Amygdala (tissue), 56 donors: Measurements from ENCODE around the gene CTBP2.
A peak's percentile ranks its signal among the peaks of the same experiment; 100 is the strongest.
"Not testable (repeated sequence)": the region's sequence is repeated elsewhere in the genome, so short reads cannot be mapped to it uniquely, and the experiment has no call there.

ENCODE experiments used
- DNase-seq, 56 donors: peaks; one replicate each; lab custom pipeline; 2025; lab: John Stamatoyannopoulos, UW

Gene CTBP2

DNA sequence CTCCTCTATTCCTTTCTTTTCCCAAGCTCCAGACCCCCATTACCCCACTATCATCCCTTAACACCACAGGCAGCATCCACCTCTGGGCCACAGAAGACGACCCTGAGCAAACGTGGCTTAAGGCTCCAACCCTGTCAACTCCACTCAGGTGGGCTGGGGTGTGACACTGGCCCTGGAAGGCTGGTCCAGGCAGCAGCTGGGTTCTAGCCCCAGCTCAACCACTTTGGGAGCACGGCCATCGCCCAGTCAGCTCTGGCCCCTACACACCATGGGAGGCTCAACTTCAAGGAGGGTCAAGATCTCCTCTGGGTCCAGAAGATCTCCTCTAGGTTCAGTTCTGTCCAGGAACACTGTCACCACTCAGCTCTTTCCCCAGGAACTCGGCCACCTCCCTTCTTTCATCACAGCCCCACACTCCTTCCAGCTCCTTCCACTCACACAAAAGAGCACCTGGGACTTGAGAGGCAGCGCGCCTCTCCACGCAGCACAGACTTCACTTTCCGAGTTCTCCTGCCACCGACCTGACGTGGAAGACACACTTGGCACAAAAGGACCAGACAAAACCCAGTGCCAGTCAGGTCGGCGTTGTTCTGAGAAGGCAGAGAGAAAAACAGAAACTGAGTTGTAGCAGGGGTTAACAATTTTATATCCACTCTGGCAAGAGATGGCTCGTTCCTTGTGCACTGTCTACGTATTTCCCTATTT is 84.1 kb downstream of the CTBP2 start:
- DNase-seq: no peak

DNA sequence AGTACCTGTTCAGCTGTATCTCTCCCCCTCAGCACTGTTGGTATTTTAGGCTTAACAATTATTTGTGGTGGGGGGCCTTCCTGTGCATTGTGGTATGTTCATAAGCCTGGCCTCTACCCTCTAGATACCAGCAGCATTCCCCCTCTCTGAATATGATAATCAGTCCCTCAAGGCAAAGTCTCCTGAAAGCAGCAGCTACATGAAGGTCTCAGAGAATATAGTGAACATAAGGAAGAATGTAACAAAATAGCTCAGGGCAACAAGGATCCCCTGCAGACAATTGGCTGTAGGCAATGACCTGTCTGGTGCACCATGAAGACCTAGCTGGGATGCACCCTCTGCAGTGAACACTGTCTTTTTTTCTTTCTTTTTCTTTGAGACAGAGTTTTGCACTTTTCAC is 86.4 kb downstream of the CTBP2 start:
- no peak for DNase-seq

DNA sequence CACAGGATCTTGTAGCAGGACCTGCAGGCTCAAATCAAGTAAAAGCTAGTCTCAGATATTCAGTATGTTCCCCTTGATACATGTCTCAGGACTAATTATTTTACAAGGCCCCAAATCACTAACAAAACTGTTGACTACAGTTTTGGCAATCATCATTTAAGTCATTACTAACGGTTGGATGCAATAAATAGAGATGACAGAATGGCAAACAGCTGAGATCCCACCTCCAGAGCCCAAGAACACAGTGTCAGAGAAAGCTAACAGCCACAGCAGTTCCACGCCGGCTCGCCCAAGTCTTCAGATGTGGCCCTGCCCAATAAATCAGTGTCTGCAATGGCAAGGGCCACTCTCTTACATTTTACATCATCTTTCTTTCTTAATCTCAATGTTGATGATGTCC is 87.6 kb downstream of the CTBP2 start:
- no peak for DNase-seq

DNA sequence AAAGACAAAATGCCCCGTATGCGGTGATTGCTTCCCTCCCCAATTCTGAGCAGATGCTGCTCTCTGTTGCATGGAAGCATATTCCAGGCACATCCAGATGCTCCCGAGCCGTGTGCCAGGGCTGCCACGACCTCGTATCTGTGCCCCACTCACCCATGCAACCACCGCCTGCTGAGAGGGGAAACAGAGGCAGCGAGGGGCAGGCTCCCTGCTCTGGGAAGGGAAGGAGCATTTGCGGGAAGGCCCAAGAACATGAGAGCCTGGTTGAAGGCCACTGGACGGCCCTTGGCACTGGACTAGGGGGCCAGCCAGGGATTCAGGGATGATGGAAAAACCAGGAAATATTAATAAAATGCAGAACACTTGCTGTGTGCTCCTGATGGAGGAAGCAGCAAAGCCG is 89.4 kb downstream of the CTBP2 start:
- DNase-seq: no peak

DNA sequence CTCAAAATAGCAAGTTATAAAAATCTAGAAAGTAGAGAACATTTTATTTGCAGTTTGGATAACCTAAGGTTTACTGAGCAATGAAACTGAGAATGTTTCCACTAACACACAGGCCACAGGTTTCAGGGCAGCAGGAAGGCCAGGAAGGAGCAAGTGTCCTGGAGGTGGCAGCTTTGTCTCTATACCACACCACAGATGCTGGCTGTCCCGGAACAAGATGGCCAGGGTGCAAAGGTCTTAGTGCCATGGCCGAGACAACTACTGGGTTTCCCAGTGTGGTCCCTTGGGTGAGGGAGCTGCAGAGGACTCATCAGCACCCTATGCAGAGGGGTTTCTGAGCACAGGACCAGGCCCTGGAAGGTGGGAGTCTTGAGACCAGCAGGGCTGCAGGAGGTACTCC is 92.0 kb downstream of the CTBP2 start:
- DNase-seq: no peak

DNA sequence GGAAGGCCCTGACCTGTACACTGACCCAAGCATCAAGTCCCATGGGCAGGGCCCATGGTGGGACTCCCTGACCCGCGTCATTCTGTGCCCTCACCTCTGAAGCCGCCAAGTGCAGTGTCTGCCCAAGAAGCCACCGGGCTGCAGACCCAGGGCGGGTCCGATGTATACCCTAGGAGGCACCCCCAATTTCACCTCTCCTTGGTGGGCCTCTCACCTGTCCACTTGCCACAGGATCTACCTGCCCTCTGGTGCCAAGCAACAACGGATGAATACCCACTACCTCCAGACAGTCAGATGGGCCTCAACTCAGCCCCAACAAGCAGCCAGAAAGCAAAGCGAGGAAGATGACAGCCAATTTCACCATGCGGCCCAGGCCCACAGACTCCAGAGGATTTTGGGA is 92.6 kb downstream of the CTBP2 start:
- no peak for DNase-seq

DNA sequence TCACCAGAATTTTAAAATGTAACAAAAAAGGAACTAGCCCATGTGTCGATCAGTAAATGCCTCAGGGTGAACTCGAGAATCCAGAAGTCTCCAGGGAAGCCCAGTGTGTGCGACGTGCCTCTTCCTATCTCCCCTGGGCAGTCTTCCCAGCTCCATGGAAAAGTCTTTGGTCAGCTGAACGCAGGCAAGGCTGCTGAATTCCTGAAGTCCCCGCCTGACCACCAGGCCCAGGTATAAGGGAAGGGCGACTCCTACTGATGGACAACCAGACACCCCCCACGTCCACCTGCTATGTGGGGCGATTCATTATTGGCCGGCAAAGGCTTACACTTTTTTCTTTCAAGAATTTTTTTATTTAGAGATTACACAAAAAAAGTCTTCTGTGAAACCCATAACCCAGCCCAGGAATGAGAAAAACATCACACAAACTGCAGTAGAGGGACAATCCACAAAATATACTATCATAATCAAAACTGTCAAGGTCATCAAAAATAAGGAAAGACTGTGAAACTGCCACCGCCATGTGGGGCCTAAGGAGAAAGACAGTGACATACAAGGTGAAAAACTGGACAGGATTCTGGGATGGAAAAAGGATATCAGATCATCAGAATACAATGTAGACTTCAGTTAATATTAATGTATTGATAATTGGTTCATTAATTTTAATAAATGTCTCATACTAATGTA is 93.5 kb downstream of the CTBP2 start:
- DNase-seq: no peak

DNA sequence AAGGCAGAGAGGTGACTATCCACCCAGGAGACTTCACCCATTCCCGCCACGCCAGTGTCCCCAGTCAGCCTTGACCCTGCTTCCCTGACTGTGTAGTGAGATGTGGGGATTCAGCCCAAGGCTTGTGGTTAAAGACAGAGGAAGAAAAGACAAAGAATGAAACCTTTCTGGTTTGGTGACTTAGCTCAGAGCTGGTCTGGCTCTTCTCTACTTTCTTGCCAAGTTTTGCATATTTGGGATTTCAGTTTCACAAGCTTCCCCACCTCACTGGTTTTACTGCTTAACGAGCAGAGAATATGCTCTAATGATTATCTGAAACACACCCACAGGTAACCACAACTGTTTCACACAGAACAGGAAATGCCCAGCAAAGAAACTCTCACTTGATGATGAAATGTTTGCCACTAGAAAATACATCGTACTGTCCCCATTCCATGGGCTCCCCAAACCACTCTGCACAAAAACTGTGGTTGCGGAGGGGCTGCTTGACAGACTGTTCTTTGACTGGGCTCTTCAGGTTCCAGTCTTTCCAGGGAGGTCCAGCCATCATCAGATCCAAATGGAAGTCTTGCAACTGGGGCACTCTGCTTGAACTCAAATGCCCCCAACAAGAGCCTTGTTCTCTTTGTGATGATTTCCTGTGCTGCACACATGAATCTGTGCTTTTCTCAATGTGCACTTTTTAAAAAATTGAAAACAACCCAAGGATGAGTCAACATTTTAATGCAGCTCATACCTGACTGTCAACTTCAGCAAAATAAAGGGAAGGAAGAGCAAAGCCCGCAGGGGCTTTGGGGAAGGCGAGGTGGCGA is 95.5 kb downstream of the CTBP2 start:
- peak in 2 of 56 donors; percentile 7 to 8 for DNase-seq

DNA sequence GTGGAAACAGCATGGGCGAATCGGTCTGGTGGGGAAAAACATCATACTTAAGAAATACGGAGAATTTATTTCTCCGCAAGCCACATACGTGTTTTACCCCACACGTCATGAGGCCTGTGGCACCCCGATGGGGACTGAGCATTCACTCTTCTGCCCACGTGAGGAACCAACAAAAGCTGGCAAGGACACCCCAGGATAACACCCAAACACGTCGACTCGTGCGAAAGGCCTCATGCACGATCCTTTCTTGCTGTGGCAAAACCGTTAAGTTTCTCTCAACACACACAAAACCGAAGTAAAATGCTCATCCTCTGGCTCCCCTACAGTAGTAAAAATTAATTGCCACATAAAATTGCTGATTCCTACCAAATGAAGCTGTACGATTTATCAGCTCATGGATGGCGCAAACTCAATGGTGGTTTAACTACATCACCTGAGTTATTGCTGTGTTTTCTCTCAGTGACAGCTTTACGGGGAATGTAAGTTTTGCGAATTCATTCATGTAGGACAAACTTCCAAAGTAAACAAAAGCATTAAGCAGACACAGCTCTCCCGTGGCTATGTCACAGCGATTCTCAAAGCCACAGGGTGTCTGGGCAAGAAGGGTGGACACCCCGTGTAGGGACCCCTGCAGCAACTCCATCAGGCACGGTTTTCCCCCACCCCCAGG is 97.0 kb downstream of the CTBP2 start:
- no peak for DNase-seq

DNA sequence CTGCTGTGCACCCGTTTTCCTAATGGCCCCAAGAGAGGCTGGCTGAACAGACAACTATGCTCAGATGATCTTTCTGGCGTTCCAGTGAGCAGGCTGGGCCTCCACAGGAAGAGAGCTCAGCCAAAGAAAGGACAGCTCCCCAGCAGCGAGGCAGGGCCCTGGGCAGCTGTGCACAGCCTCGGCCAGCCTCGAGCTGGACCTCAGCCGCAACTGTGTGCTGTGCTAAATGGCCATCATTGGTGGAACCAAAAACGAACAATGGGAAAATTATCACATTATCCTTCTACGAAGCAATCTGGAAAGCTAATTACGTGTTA is 97.5 kb downstream of the CTBP2 start:
- DNase-seq: peak in 30 of 56 donors; percentile 5 to 76 (median 31)

DNA sequence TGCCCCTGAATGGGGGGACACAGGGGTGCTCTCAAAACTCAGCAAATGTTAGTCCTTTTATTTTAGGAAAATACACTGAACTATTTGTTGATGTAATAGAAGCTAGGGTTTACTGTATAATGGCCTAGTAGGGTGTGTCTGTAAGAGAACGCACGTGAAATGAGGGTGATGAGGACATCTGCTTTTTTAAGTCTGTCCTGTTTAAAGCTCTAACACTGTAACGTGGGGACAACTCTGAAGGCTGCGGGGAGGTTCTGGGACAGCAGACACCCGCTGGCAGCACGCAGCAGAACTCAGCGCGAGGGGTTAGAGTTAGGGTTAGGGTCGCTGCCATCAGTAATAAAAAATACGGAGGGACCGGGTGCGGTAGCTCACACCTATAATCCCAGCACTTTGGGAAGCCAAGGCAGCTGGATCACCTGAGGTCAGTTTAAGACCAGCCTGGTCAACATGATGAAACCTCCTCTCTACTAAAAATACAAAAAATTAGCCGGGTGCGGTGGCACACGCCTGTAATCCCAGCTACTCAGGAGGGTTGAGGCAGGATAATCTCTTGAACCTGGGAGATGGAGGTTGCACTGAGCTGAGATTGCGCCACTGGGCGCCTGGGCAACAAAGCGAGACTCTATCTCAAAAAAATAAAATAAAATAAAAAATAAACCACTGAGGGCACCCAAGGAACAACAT is 98.0 kb downstream of the CTBP2 start:
- no peak for DNase-seq

DNA sequence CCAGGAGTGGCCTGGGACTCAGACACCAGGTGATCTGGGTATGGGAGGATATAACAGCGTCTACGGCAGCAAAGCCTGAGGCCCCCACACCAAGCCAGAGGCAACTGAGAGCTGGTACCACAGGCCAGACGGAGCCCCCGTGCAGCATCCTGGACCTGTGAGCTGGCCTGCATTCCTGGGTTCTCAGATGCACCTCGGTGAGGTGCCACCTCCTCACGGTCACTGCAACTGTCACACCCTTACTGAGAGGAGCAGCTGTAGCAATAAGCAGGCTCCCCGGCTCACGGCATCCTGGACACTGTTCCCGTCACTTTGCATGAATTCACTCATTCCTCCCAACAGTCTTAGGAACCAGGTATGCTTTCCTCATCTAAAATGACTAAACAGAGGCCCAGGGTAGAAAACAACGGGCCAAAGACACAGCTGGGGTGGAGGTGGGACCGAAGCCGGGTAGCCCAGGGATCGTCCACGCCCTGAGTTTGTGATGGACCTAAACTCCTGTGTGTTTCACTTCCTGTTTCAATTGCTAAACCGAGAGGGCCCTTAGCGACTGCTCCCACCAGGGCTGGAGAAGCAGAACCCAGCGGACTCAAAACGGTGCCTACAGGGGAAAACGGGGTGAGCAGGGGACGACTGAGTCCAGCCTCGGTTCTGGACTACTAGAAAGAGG is 98.7 kb downstream of the CTBP2 start:
- peak in 4 of 56 donors; percentile 10 to 29 (median 18) for DNase-seq

DNA sequence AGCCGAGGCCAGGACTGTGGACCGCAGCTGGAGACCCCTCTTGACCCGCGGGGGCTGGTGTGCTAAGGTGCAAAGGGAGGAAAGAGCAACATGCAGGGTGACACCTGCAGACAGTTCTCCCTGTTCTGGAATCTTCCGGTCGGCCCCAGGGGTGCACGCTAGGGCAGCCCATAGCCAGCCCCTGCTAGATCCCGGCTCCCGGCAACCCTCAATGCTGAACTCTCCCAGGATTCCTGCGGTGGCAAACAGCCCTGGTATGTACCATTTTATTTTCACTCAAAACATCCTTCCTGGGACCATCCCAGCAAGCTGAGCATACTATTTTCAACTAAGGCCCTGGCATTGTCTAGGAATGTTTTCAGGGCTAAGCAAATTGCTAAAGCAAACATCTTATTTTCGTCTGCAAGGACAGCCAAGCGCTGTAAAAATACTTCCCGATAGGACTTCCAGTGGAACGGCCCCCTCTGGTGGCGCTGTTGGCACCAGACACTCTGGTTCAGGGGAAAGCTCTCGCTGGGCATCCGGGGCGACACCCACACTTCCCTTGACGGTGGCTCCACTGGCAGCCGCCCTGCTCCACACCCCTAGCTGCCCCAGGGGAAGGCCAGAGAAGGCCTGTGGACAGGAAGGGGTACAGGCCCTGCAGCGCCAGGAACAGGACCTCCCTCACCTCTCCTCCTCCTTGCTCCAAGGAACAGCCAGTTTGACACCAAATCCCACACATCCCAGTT is 99.4 kb downstream of the CTBP2 start:
- peak in 55 of 56 donors; percentile 24 to 90 (median 72) for DNase-seq

DNA sequence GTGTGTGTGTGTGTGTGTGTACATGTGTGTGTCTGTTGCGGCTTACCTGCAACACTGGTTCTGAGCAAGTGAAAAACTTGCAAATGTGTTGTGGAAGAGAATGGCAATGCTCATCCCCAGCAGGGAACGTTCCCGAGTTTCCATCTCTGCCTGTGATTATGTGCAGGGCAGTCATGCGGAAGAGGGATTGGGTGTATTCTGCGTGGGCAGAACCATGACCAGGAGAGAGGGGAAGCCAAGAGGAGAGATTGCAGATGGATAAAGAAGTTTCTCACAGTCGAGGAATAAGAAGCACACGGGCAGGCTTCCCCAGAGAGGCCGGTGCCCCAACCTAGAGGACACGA is 99.9 kb downstream of the CTBP2 start:
- peak in 6 of 56 donors; percentile 20 to 54 (median 36) for DNase-seq

DNA sequence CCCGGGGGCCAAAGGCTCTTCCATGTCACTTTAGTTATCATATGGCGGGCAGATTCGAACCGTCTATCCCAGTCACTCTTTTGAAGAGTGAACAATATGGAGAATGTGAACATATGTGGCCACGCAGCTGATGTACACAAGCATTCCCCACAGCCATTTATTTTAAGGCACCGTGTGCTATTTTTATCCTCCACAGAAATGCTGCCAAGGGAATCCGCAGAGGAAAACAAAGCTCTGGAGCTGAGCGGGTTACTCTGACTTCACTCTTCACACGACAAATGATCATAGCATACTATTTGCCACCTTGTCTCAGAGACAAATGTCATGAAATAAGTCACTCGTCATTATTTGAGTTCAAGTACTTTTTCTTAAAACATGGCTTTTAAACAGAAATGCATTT is 100.3 kb downstream of the CTBP2 start:
- peak in 4 of 56 donors; percentile 9 to 20 (median 12) for DNase-seq

DNA sequence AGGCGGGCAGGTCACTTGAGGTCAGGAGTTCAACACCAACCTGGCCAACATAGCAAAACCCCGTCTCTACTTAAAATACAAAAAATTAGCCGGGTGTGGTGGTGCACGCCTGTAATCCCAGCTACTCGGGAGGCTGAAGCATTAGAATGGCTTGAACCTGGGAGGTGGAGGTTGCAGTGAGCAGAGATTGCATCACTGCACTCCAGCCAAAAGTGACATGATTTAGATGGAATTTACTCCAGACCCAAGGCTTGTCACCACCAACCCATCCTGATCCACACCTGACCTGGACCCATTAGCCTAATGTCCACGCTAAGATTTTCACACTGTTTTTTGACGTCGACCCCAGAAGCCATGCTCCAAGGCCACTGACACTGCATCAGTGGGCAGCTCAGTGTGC is 101.0 kb downstream of the CTBP2 start:
- DNase-seq: not testable (repeated sequence)

DNA sequence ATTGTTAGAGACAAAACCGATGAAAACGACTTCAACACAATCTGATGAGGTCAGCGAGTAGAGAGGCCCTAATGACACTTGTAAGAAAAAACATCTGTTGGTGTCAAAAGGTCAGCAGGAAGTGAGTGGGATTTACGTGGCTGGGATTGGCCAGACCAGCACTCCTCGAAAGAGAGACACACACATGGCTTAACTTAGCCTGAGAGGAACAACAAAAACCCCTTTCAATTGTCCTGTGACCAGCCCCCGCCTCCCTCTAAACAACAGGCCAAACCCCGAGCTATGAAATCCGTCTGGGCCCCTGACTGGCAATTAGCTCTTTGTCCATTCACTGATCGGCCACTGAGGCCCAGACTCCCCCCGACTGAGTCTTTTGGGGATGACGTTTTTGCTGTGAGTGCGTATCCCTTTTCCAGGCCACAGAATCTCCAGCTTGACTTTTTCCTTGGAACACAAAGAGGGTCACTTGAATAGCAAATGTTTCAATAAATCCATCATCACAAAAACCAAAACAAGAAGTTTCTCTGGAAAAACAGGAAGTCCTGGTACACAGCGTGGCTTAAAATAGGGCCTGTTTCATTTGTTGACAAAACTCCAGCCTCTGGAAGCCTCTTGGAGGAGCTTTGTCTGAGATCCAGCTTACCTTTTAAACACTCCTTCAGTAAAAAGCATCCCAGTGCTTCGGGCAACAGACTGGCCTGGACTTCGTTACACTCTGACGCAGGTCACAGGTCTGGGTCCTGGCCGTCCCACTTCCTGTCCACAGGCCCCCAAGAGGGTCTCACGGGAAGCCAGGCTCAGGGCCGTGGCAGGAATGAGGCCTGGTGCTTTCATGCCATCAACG is 103.0 kb downstream of the CTBP2 start:
- peak in 55 of 56 donors; percentile 12 to 95 (median 78) for DNase-seq
